ENCODE results near the gene ATG16L2.

The ATG16L2 gene, protein sequence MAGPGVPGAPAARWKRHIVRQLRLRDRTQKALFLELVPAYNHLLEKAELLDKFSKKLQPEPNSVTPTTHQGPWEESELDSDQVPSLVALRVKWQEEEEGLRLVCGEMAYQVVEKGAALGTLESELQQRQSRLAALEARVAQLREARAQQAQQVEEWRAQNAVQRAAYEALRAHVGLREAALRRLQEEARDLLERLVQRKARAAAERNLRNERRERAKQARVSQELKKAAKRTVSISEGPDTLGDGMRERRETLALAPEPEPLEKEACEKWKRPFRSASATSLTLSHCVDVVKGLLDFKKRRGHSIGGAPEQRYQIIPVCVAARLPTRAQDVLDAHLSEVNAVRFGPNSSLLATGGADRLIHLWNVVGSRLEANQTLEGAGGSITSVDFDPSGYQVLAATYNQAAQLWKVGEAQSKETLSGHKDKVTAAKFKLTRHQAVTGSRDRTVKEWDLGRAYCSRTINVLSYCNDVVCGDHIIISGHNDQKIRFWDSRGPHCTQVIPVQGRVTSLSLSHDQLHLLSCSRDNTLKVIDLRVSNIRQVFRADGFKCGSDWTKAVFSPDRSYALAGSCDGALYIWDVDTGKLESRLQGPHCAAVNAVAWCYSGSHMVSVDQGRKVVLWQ

DNA sequence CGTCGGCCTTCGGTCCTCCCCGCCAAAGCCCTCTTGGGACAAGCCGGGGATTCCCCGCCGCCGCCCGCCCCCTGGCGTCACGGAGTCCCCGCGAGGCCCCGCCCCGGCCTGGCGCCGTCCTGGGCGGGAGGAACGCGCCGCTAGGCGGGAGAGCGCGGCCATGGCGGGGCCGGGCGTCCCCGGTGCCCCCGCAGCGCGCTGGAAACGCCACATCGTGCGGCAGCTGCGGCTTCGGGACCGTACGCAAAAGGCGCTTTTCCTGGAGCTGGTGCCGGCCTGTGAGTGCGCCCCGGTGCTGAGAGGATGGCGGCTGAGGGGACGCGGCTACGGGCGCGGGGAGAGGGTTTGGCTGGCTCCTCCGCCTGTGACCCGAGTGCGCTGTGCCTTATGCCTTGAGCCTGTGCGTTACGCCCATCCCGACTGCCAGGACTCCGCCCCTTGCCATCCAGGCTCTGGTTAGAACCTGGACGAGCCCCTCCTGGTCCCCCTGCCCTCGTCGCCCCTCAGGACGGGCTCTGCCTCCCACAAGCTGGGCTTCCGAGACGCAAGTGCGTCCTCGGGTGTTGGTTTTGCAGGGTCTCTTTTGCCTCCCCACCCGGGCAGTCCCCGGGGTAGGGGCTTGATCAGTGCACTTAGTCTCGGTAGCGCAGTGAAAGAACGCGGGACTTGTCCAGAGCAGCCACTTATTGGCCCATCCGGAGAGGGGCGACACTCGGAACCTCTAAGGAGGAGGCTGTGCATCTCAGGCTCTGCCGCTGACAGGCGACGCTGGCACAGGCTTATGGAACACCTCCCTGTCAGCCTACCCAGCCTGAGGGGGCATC, at the start of gene ATG16L2:
Gene ATG16L2, plus strand, starts transcription at position 126 of the 824 bp plus-strand sequence. Its CDS starts 35 bp downstream, at position 161.
- DNase-seq (ENCODE audit: low read depth in 1 of 2, low spot score in 1 of 2): peak; percentile 91 to 93
- no peak for TF ChIP-seq JUND (IDR thresholded peaks at IDR 0.05; ENCODE audit: low read depth)
- in situ Hi-C loops (cut with HindIII; ENCODE audit: low pct_unique_long_range_greater_than_20kb, low sequenced_read_pairs): no loop called here

DNA sequence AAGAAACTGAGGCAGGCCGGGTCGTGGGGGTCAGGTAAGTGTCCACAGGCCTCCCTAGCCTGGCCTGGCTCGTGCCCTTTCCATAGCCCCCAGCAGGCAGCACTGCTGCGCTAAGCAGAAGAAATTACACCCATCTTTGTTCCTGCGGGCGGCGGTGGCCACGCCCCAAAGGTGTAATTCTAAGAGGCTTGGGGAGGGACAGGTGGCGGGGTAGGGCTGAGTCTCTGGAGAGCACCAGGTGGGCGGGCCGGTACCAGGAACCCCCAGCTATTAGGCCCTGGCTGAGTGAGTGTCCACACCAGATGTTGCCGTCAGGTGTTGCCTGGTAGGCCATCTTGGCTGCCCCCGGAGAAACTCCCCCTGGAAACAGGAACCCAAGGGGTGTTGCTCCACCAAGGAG, 49.7 kb upstream of the ATG16L2 start:
- in situ Hi-C loops (cut with HindIII; ENCODE audit: low pct_unique_long_range_greater_than_20kb, low sequenced_read_pairs): no loop called here
- no peak for DNase-seq (ENCODE audit: low read depth in 1 of 2, low spot score in 1 of 2)
- TF ChIP-seq JUND (IDR thresholded peaks at IDR 0.05; ENCODE audit: low read depth): no peak

DNA sequence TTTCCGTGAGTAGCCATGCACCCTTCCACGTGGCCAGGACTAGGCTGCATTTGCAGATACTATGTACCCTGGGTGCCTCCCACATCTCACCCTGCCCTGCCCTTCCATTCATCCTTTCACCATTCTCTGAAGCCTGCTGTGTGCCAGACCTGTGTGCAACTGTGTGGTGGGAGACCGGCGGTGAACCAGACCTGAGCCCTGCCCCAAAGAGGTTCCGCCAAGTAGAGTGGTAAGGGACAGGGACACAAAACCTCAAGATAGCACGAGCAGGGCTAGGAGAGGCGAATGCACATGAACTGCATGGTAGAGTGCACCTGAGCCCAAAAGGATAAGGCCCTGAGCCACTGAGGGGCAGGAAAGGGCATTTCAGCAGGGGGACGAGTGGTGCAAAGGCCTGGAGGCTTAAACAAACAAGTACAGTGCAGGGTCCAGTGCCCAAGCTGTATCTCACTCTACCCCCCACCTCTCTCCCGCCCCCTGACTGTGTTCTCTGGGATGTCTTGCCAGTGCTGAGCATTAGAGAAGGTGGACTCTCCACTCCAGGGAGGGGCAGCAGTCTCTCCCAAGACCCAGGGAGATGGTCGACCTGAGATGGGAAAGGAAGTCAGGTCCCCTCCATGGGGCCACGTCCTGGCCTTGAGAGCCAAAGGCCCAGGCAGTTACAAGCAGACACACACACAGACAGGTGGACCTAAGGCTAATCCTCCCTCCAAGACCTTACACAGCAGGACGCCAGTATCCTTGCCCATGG, 47.9 kb upstream of the ATG16L2 start:
- DNase-seq (ENCODE audit: low read depth in 1 of 2, low spot score in 1 of 2): no peak
- in situ Hi-C loops (cut with HindIII; ENCODE audit: low pct_unique_long_range_greater_than_20kb, low sequenced_read_pairs): no loop called here
- no peak for TF ChIP-seq JUND (IDR thresholded peaks at IDR 0.05; ENCODE audit: low read depth)

DNA sequence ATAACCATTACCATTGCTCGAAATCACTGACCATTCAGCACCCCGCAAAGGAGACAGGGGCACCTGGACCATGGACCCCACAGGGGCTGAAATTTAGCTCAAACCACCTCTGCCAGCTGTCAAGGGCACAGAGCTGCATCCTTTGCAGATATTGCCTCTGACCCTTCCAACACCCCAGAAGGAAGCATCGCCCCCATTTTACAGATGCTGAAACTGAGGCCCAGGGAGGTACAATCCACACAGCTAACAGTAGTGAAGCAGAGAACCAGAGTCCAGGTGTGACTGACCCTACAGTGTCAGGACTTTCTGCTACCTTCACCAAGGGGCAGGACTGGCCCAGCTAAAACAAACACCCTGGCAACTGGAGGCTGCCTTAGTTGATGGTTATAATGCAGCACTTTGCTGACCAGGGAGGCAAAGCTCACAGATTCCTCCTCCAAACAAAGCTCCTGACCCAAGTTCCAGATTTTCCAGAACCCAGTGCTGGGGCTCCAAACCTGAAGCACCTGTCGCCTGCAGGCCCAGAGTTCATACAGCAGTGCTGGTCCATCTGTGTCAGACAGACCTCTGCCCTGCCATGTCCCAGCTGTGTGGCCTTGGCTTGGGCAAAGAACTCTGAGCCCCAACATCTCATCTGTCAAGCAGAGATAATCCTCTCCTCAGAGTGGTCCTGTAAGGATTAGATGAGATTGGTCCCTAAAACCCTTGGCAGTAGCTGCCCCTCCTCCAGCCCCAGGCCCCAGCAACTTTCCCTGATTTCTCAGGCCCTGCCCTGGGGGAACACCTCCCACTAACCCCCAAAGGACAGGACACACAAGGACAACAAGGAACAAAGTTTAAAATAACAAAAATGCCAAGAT, 46.8 kb upstream of the ATG16L2 start:
- in situ Hi-C loops (cut with HindIII; ENCODE audit: low pct_unique_long_range_greater_than_20kb, low sequenced_read_pairs): no loop called here
- no peak for DNase-seq (ENCODE audit: low read depth in 1 of 2, low spot score in 1 of 2)
- no peak for TF ChIP-seq JUND (IDR thresholded peaks at IDR 0.05; ENCODE audit: low read depth)

DNA sequence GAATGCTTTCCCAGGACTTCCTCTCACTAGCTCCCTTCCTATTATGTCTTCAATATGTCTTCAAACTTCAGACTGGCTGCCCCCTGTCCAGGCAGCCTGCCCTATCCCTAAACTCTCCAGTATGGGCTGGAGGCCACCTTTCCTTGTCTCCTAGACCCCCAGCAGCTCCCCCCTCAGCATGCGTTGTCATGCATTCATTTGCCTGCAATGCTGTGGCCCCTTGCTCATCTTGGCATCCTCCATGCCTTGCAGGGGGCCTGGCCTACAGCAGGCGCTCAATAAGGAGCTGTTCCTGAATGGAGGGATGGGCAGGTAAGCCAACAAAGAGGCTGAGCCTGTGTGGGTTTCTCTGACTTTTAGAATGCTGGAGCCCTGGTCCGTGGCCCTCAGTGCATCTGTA, 45.6 kb upstream of the ATG16L2 start:
- in situ Hi-C loops (cut with HindIII; ENCODE audit: low pct_unique_long_range_greater_than_20kb, low sequenced_read_pairs): no loop called here
- no peak for DNase-seq (ENCODE audit: low read depth in 1 of 2, low spot score in 1 of 2)
- no peak for TF ChIP-seq JUND (IDR thresholded peaks at IDR 0.05; ENCODE audit: low read depth)

DNA sequence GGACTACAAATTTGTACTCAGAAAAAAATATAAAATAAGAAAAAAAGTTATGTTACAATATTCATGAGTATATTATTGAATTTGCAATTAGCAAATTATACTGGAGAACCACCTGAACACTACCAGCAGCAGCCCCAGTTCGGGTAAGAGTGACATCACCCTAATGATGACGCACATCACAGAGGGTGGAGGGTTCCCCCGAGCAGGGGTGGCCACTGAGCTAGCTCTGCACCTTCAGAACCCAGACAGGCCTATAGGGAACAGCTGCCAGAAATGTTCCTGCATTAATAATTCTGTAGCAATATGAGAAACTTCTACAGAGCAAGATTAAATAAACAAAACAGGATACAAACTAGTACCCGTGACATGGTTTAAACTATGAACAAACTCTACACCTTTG, 44.5 kb upstream of the ATG16L2 start:
- no peak for DNase-seq (ENCODE audit: low read depth in 1 of 2, low spot score in 1 of 2)
- in situ Hi-C loops (cut with HindIII; ENCODE audit: low pct_unique_long_range_greater_than_20kb, low sequenced_read_pairs): no loop called here
- TF ChIP-seq JUND (IDR thresholded peaks at IDR 0.05; ENCODE audit: low read depth): no peak

DNA sequence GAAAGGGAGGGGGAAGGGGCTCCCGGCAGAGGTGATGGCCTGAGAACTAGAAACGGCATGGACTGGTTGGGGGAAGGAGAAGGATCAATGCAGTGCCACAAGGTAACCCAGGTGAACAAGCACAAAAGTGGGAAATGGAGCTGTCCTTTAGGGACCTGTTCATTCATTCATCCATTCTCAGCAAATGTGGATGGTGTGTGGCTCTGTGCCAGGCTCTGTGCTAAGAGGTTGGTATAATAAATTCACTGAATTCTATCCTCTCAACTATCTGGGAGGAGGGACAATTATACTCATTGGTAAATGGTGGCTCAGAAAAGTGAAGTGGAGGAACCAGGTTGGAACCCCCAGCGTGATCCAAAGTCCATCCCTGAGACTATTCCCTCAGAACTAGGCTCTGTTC, 43.4 kb upstream of the ATG16L2 start:
- in situ Hi-C loops (cut with HindIII; ENCODE audit: low pct_unique_long_range_greater_than_20kb, low sequenced_read_pairs): no loop called here
- DNase-seq (ENCODE audit: low read depth in 1 of 2, low spot score in 1 of 2): no peak
- TF ChIP-seq JUND (IDR thresholded peaks at IDR 0.05; ENCODE audit: low read depth): no peak

DNA sequence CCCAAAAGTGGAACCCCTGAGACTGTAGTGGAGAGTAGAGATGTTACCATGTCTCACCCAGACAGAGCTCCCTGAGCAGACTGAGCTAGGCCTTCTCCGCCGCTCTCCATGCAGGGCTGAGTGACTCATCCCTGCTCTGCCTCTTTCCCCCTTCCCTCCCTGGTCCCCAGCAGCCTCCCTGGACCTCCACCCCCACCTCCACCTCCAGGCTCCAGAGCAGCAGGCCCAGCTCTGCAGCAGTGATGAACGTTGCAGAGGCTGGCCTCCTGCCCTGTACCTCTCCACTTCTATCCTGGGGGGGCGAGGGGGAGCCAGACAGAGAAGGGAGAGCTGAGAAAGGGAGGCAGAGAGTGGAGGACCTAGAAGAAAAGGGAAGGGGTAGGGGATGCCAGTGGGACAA, 42.7 kb upstream of the ATG16L2 start:
- no peak for DNase-seq (ENCODE audit: low read depth in 1 of 2, low spot score in 1 of 2)
- in situ Hi-C loops (cut with HindIII; ENCODE audit: low pct_unique_long_range_greater_than_20kb, low sequenced_read_pairs): no loop called here
- TF ChIP-seq JUND (IDR thresholded peaks at IDR 0.05; ENCODE audit: low read depth): no peak

DNA sequence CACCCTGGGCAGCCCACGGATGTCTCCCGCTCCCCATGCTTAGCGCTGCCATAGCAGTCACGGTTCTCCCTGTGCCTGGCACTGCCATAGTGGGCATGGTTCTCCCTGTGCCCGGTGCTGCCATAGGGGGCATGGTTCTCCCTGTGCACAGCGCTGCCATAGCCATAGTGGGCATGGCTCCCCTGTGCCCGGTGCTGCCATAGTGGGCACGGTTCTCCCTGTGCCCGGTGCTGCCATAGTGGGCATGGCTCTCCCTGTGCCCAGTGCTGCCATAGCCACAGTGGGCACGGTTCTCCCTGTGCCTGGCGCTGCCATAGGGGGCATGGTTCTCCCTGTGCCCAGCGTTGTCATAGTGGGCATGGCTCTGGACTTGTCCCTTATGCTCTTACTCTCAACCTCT, 42.2 kb upstream of the ATG16L2 start:
- in situ Hi-C loops (cut with HindIII; ENCODE audit: low pct_unique_long_range_greater_than_20kb, low sequenced_read_pairs): no loop called here
- no peak for TF ChIP-seq JUND (IDR thresholded peaks at IDR 0.05; ENCODE audit: low read depth)
- no peak for DNase-seq (ENCODE audit: low read depth in 1 of 2, low spot score in 1 of 2)

DNA sequence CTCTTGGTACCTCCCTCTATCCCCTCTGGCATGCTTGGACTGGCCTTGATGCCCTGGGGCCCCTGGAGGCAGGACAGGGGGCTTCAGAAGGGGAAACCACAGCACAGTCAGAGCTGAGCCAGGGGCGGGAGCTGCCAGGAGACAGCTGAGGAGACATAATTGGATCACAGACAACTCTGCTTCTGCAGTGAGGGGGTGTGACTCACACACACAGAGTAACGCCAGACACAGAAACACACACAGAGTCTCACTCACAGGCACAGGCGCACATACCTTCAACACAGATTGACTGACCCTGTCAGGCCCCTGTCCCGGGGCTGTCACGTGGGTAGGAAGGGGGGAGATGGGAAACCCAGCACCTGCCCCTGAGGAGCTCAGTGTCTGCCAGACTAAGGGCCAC, 40.9 kb upstream of the ATG16L2 start:
- no peak for TF ChIP-seq JUND (IDR thresholded peaks at IDR 0.05; ENCODE audit: low read depth)
- in situ Hi-C loops (cut with HindIII; ENCODE audit: low pct_unique_long_range_greater_than_20kb, low sequenced_read_pairs): no loop called here
- DNase-seq (ENCODE audit: low read depth in 1 of 2, low spot score in 1 of 2): no peak

DNA sequence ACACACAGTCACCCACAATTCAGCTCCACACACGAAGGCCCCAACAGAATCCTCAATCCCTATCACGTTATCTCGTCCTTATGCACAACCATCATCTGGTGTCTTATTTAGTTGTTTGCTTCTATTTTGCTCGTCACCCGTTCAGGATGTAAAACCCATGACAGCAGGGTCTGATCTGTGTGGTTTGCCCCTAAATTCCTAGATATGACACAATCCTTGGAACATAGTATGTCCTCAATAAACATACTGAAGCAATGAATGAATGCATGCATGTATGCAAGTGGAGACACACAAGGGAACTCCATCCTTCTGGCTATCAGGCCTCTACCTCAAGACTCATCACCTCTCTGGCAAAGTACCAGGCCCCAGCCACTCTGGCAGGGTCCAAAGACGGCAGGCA, 40.5 kb upstream of the ATG16L2 start:
- in situ Hi-C loops (cut with HindIII; ENCODE audit: low pct_unique_long_range_greater_than_20kb, low sequenced_read_pairs): no loop called here
- DNase-seq (ENCODE audit: low read depth in 1 of 2, low spot score in 1 of 2): no peak
- TF ChIP-seq JUND (IDR thresholded peaks at IDR 0.05; ENCODE audit: low read depth): no peak

All from T47D (cell line).